ENCODE measurements around the gene FGFR2.

FGFR2 gene

GRCh38 chr10:121598263-121599249, at the start of gene FGFR2:
Gene FGFR2 (minus strand): TSS chr10:121598444. CDS start chr10:121593817, 4,627 bp downstream.
- peak; percentile 18 for DNase-seq

GRCh38 chr10:121647401-121647800, 49.2 kb upstream of the FGFR2 start:
- no peak for DNase-seq

- no peak for DNase-seq
Observed at GRCh38 chr10:121645696-121646095, 47.5 kb upstream of the FGFR2 start.

- DNase-seq: no peak
Observed at GRCh38 chr10:121644501-121644900, 46.3 kb upstream of the FGFR2 start.

GRCh38 chr10:121640266-121640665, 42.0 kb upstream of the FGFR2 start:
- no peak for DNase-seq

GRCh38 chr10:121639416-121639815, 41.2 kb upstream of the FGFR2 start:
- DNase-seq: no peak

- no peak for DNase-seq
Observed at GRCh38 chr10:121637437-121637836, 39.2 kb upstream of the FGFR2 start.

GRCh38 chr10:121633056-121633455, 34.8 kb upstream of the FGFR2 start:
- DNase-seq: no peak

GRCh38 chr10:121631365-121632029, 33.3 kb upstream of the FGFR2 start:
- DNase-seq: no peak

- no peak for DNase-seq
Observed at GRCh38 chr10:121628859-121629258, 30.6 kb upstream of the FGFR2 start.

GRCh38 chr10:121627876-121628581, 29.8 kb upstream of the FGFR2 start:
- DNase-seq: no peak

GRCh38 chr10:121624836-121625486, 26.7 kb upstream of the FGFR2 start:
- peak; percentile 51 for DNase-seq

- no peak for DNase-seq
Observed at GRCh38 chr10:121618906-121619305, 20.7 kb upstream of the FGFR2 start.

- no peak for DNase-seq
Observed at GRCh38 chr10:121617176-121617575, 18.9 kb upstream of the FGFR2 start.

GRCh38 chr10:121616291-121616690, 18.0 kb upstream of the FGFR2 start:
- no peak for DNase-seq

GRCh38 chr10:121615836-121616235, 17.6 kb upstream of the FGFR2 start:
- no peak for DNase-seq

- DNase-seq: no peak
Observed at GRCh38 chr10:121615435-121615793, 17.2 kb upstream of the FGFR2 start.

GRCh38 chr10:121614613-121615434, 16.6 kb upstream of the FGFR2 start:
- DNase-seq: no peak

- no peak for DNase-seq
Observed at GRCh38 chr10:121613456-121613855, 15.2 kb upstream of the FGFR2 start.

GRCh38 chr10:121611393-121612159, 13.3 kb upstream of the FGFR2 start:
- DNase-seq: no peak

- DNase-seq: no peak
Observed at GRCh38 chr10:121610798-121611323, 12.6 kb upstream of the FGFR2 start.
